Sigmoid colon (tissue), 7 donors: ENCODE measurements around the gene SLC38A8. TPM values are rescaled to one million over a fixed set of nuclear protein-coding genes. Genes with fewer than 3 reads are reported as not detected.
A peak's percentile ranks its signal among the peaks of the same experiment; 100 is the strongest.

ENCODE experiments used
- DNase-seq: peaks from one replicate; pipeline ENCODE4 v3.0.0-alpha.2; 2019
- H3K27ac ChIP-seq, 4 donors: fragments of 200-600 bp; sonication (generic); one replicate each; pipeline ENCODE4 v1.5.1; 2016 to 2019; ENCODE audit warnings: mild to moderate bottlenecking in 1 of 4
- H3K27me3 ChIP-seq, 3 donors: fragments of 200-600 bp; sonication (generic); one replicate each; pipeline ENCODE4 v1.5.1; 2019; ENCODE audit warnings: mild to moderate bottlenecking in 1 of 3
- H3K36me3 ChIP-seq, 4 donors: fragments of 200-600 bp; sonication (generic); one replicate each; pipeline ENCODE4 v1.5.1; 2016 to 2019
- H3K4me1 ChIP-seq, 4 donors: fragments of 200-600 bp; sonication (generic); one replicate each; pipeline ENCODE4 v1.5.1; 2017 to 2019
- H3K4me3 ChIP-seq, 4 donors: fragments of 200-600 bp; sonication (generic); one replicate each; pipeline ENCODE4 v1.5.1; 2017 to 2019; ENCODE audit warnings: mild to moderate bottlenecking in 2 of 4, moderate library complexity in 1 of 4
- H3K9me3 ChIP-seq, 4 donors: fragments of 200-600 bp in 3 of 4; sonication (generic) in 3 of 4; one replicate each; pipeline versions ENCODE4 v1.5.1 to v1.6.1; 2013 to 2019
- EP300 ChIP-seq, 4 donors: sonication (generic); formaldehyde crosslinking; IDR thresholded peaks; one replicate each; pipeline ENCODE4 v1.6.1; 2017; ENCODE audit warnings: antibody characterized with exemption in 4 of 4
- POLR2A ChIP-seq, 2 donors: fragments of 450-650 bp; IDR thresholded peaks; one replicate each; pipeline ENCODE4 v1.6.1; 2016; ENCODE audit warnings: antibody characterized with exemption in 2 of 2, mild to moderate bottlenecking in 2 of 2, moderate library complexity in 2 of 2
- POLR2AphosphoS5 ChIP-seq, 4 donors: sonication (generic); formaldehyde crosslinking; IDR thresholded peaks; one replicate each; pipeline ENCODE4 v1.6.1; 2017; ENCODE audit warnings: antibody characterized with exemption in 4 of 4
- WGBS, 2 donors: extraction: QIAGEN DNeasy Blood & Tissue Kit; methylation state at CpG; one replicate each; pipeline ENCODE4 v1.1.7; 2013; 5-methylcytosine and 5-hydroxymethylcytosine counted together
- intact Hi-C: fragments of 100-400 bp; cut with DNase I; formaldehyde crosslinking; loops from one replicate; pipeline ENCODE4 v1.15.1; 2023
- polyA plus RNA-seq, 3 donors: library from polyadenylated mRNA; stranded (reverse); fragments of 200-250 nt; gene quantifications; one replicate each; pipeline ENCODE4 v1.2.3, GENCODE V29; 2013
- total RNA-seq, 4 donors: library from RNA; depleted of rRNA; stranded (reverse); fragments of >200 nt; gene quantifications; one replicate each; pipeline ENCODE4 v1.1.0, GENCODE V29; 2016
- TF ChIP-seq, protein P1 (sequence below), 4 experiments: fragments of 450-650 bp in 3 of 4; fragments of 200-600 bp in 1 of 4; IDR thresholded peaks; one replicate each; pipeline ENCODE4 v1.5.1; 2016 to 2019; ENCODE audit warnings: antibody characterized with exemption in 4 of 4, mild to moderate bottlenecking in 3 of 4, moderate library complexity in 2 of 4
- donor health status: healthy with polysubstance abuse.
- donor health status: Bipolar disorder and iron deficiency.
- donor health status: healthy.

The SLC38A8 gene
- total and polyA plus RNA-seq, 7 donors = not detected

DNA sequence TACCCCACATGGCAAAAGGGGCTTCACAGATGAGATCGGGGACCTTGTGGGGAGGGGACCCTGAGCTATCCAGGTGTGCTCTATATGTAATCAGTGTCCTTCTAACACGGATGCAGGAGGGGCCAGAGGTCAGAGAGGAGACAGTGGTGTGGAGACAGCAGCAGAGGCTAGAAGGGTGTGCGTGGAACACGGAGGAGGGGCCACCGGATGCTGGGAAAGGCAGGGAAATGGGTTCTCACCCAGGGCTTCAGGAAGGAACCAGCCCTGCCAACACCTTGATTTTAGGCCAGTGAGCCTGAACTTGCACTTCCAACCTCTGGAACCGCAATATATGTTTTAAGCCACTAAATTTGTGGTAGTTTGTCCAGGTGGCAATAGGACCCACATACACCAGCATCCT, 4.6 kb upstream of the SLC38A8 start:
- DNase-seq = peak; percentile 8
- WGBS, 2 donors = 80 to 89% methylated on average over 6 of the region's 6 CpGs
- Histone ChIP-seq H3K4me3 (no peak overlapping the region), H3K9me3 (no peaks in the 10 kb centered on the region), H3K27ac (no peak overlapping the region), H3K4me1 (no peaks in the 10 kb centered on the region), H3K36me3 (peaks cover 2 to 25% (median 7%) of the 10 kb centered on the region in 4 donors), H3K27me3 (peaks cover 0 to 5% (median 0%) of the 10 kb centered on the region in 3 donors)
- intact Hi-C loops = no loop called here
- TF ChIP-seq POLR2AphosphoS5 (IDR thresholded peaks at IDR 0.05) = no peak
- TF ChIP-seq, protein P1, sequence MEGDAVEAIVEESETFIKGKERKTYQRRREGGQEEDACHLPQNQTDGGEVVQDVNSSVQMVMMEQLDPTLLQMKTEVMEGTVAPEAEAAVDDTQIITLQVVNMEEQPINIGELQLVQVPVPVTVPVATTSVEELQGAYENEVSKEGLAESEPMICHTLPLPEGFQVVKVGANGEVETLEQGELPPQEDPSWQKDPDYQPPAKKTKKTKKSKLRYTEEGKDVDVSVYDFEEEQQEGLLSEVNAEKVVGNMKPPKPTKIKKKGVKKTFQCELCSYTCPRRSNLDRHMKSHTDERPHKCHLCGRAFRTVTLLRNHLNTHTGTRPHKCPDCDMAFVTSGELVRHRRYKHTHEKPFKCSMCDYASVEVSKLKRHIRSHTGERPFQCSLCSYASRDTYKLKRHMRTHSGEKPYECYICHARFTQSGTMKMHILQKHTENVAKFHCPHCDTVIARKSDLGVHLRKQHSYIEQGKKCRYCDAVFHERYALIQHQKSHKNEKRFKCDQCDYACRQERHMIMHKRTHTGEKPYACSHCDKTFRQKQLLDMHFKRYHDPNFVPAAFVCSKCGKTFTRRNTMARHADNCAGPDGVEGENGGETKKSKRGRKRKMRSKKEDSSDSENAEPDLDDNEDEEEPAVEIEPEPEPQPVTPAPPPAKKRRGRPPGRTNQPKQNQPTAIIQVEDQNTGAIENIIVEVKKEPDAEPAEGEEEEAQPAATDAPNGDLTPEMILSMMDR (IDR thresholded peaks at IDR 0.05) = no peak
- TF ChIP-seq POLR2A (IDR thresholded peaks at IDR 0.05) = no peak
- no peak for TF ChIP-seq EP300 (IDR thresholded peaks at IDR 0.05)

DNA sequence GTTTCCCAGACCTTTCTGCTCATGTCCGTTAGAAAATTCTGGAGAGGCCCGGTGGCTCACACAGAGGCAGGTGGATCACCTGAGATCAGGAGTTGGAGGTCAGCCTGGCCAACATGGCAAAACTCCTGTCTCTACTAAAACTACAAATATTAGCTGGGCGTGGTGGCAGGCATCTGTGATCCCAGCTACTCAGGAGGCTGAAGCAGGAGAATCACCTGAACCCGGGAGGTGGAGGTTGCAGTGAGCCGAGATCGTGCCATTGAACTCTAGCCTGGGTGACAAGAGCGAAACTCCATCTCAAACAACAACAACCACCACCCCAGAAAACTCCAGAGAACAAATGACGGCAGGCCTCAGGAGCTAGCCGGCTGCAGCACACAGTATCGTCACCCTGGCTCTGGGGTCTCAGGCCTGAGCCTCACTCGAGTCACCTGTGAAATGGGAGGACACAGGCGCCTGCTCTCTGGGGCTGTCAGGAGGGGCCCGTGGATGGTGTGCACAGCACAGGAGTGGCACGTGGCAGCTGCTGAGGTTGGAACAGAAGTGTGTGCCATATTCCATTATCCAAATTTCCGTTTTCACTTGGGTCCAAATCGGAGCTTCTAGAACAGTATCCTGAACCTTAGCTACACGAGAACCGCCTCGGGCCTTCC, 3.3 kb upstream of the SLC38A8 start:
- 89 to 95% methylated on average over 19 of the region's 19 CpGs for WGBS, 2 donors
- no peak for TF ChIP-seq POLR2A (IDR thresholded peaks at IDR 0.05)
- TF ChIP-seq, protein P1 (IDR thresholded peaks at IDR 0.05) = no peak
- TF ChIP-seq EP300 (IDR thresholded peaks at IDR 0.05) = no peak
- no peak for TF ChIP-seq POLR2AphosphoS5 (IDR thresholded peaks at IDR 0.05)
- intact Hi-C loops = no loop called here
- Histone ChIP-seq H3K4me3 (no peak overlapping the region), H3K9me3 (no peaks in the 10 kb centered on the region), H3K27ac (no peak overlapping the region), H3K27me3 (peaks cover 0 to 5% (median 0%) of the 10 kb centered on the region in 3 donors), H3K4me1 (no peaks in the 10 kb centered on the region), H3K36me3 (peaks cover 0 to 18% (median 5%) of the 10 kb centered on the region in 4 donors)
- DNase-seq = peak; percentile 56

DNA sequence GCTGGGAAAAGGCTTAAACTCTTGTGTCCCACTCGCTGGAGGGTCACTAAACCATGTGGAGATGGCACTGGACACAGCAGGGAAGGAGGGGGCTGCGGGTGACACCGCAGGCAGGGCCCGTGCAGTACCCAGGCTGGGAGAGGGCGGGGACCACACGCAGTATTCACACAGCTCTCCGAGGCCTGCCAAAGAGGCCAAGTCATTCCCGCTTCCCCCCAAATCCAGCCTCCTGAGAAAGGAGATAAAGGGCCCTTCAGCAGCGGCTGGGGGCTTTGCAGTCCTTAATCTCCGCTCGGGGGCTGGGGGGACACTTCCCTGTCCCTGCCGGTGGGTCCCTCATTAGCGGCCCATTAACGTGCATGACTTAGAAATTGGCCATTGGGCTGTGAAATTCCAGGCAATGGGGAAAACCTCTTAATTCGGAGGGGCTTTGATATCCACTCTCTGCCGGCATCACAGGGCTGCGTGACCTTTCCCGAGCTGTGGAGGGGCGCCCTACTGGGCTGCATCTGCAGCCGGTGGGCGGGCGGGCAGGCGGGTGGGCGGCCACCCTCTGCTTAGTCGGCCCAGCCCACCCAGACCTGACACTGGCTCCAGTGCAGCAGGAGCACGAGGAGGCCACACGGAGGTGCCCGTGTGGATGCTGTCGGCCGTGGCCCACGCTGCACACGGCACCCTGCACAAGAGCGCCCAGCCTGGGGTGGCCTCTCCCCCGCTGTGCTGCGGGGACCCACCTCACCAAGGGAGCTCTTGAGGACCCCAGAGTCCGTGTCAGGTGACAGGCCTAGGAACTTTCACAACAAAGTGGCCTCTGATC, 2.6 kb upstream of the SLC38A8 start:
- no peak overlapping the region for H3K27ac ChIP-seq
- H3K36me3 ChIP-seq = peaks cover 0 to 15% (median 4%) of the 10 kb centered on the region in 4 donors
- WGBS, 2 donors = 67 to 75% methylated on average over 36 of the region's 36 CpGs
- no peak overlapping the region for H3K4me3 ChIP-seq
- peaks cover 0 to 5% (median 0%) of the 10 kb centered on the region in 3 donors for H3K27me3 ChIP-seq
- no peaks in the 10 kb centered on the region for H3K9me3 ChIP-seq
- intact Hi-C loops = no loop called here
- DNase-seq = no peak
- no peaks in the 10 kb centered on the region for H3K4me1 ChIP-seq
- TF ChIP-seq POLR2AphosphoS5 (IDR thresholded peaks at IDR 0.05) (no peak), POLR2A (IDR thresholded peaks at IDR 0.05) (no peak), EP300 (IDR thresholded peaks at IDR 0.05) (no peak)
- TF ChIP-seq, protein P1 (IDR thresholded peaks at IDR 0.05) = no peak

DNA sequence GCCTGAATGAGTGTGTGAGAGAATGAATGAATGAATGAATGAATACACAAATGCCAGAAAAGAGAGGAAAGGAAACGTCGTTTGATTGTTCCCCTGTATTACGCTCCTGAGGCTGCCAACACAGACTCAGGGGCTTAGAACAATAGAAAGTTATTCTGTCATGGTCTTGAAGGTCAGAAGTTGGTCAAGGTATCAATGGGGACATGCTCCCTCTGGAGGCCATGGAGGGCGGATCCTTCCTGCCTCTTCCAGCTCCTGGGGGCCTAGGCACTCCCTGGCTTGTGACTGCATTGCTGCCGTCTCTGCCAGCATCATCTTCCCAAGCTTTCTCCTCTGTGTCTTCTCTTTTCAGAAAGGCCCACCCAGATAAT, 1.5 kb upstream of the SLC38A8 start:
- Histone ChIP-seq H3K4me3 (no peak overlapping the region), H3K27me3 (peaks cover 0 to 5% (median 0%) of the 10 kb centered on the region in 3 donors), H3K9me3 (no peaks in the 10 kb centered on the region), H3K4me1 (no peaks in the 10 kb centered on the region), H3K27ac (no peak overlapping the region), H3K36me3 (peaks cover 0 to 4% (median 0%) of the 10 kb centered on the region in 4 donors)
- DNase-seq = no peak
- TF ChIP-seq EP300 (IDR thresholded peaks at IDR 0.05) = no peak
- no peak for TF ChIP-seq POLR2A (IDR thresholded peaks at IDR 0.05)
- TF ChIP-seq POLR2AphosphoS5 (IDR thresholded peaks at IDR 0.05) = no peak
- TF ChIP-seq, protein P1 (IDR thresholded peaks at IDR 0.05) = no peak
- intact Hi-C loops = no loop called here
- 35 to 46% methylated on average over 5 of the region's 5 CpGs for WGBS, 2 donors
